Transverse colon (tissue), 4 donors: ENCODE data around the gene AMIGO3. TPM values are rescaled to one million over a fixed set of nuclear protein-coding genes. Genes with fewer than 3 reads are reported as not detected.
"Not testable (repeated sequence)": the region's sequence is repeated elsewhere in the genome, so short reads cannot be mapped to it uniquely, and the experiment has no call there.

Source experiments
- DNase-seq: peaks from one replicate; pipeline ENCODE4 v3.0.0-alpha.2; 2019
- H3K27ac ChIP-seq, 4 donors: fragments of 200-600 bp; sonication (generic); 2 replicates each; pipeline ENCODE4 v1.5.1; 2016 to 2018; ENCODE audit warnings: inconsistent platforms in 4 of 4
- H3K27me3 ChIP-seq: fragments of 200-600 bp; sonication (generic); 2 replicates; pipeline ENCODE4 v1.5.1; 2017; ENCODE audit warnings: inconsistent platforms
- H3K36me3 ChIP-seq, 4 donors: fragments of 200-600 bp; sonication (generic); 2 replicates each; pipeline ENCODE4 v1.5.1; 2017 to 2019; ENCODE audit warnings: inconsistent platforms in 4 of 4
- H3K4me1 ChIP-seq, 4 donors: fragments of 200-600 bp; sonication (generic); 2 replicates each; pipeline ENCODE4 v1.5.1; 2017 to 2020; ENCODE audit warnings: inconsistent platforms in 4 of 4
- H3K4me3 ChIP-seq, 4 donors: fragments of 200-600 bp; sonication (generic); 1 replicate in 1 of 4; 2 replicates in 3 of 4; pipeline versions ENCODE4 v1.5.1 to v1.6.1; 2017 to 2019; ENCODE audit warnings: inconsistent platforms in 4 of 4
- H3K9me3 ChIP-seq, 2 donors: fragments of 200-600 bp; sonication (generic); 2 replicates each; pipeline ENCODE4 v1.5.1; 2017 to 2019; ENCODE audit warnings: inconsistent platforms in 2 of 2
- CTCF ChIP-seq, 5 experiments: fragments of 200-600 bp in 3 of 5; fragments of 450-650 bp in 2 of 5; sonication (generic) in 3 of 5; IDR thresholded peaks; 1 replicate in 2 of 5; 2 replicates in 3 of 5; pipeline ENCODE4 v1.5.1; 2016 to 2017; ENCODE audit warnings: antibody characterized with exemption in 5 of 5, inconsistent platforms in 3 of 5, mild to moderate bottlenecking in 2 of 5, moderate library complexity in 1 of 5
- EP300 ChIP-seq: sonication (generic); formaldehyde crosslinking; IDR thresholded peaks from one replicate; pipeline ENCODE4 v1.6.1; 2017; ENCODE audit warnings: antibody characterized with exemption, low read depth
- POLR2A ChIP-seq: fragments of 450-650 bp; IDR thresholded peaks from one replicate; pipeline ENCODE4 v1.6.1; 2016; ENCODE audit warnings: antibody characterized with exemption, mild to moderate bottlenecking, moderate library complexity
- POLR2AphosphoS5 ChIP-seq, 3 donors: sonication (generic); formaldehyde crosslinking; IDR thresholded peaks; one replicate each; pipeline ENCODE4 v1.6.1; 2016; ENCODE audit warnings: antibody characterized with exemption in 3 of 3
- WGBS, 2 donors: methylation state at CpG; one replicate each; pipeline ENCODE4 v1.1.5; 2018; ENCODE audit warnings: low coverage in 1 of 2; 5-methylcytosine and 5-hydroxymethylcytosine counted together
- in situ Hi-C, 4 donors: fragments of 200-750 bp; cut with MboI; loops; one replicate each; pipeline versions ENCODE4 v1.15.0 to v1.15.1; 2017; ENCODE audit warnings: low sequenced_read_pairs in 3 of 4, low pct_ligation_motif_present in 1 of 4, low pct_unique_long_range_greater_than_20kb in 1 of 4
- intact Hi-C: fragments of 100-400 bp; cut with DNase I; formaldehyde crosslinking; loops from one replicate; pipeline ENCODE4 v1.15.1; 2023; ENCODE audit warnings: low total_unique reads
- total RNA-seq, 4 donors: library from RNA; depleted of rRNA; stranded (reverse); fragments of >200 nt; gene quantifications; one replicate each; pipeline ENCODE4 v1.1.0, GENCODE V29; 2016

The AMIGO3 gene
- total RNA-seq, 4 donors from 2014 or later = 0.68 to 0.79 TPM; not detected in 2

- Histone ChIP-seq H3K4me1 (peaks cover 0 to 14% (median 4%) of the 10 kb centered on the region in 4 donors), H3K27ac (no peak overlapping the region), H3K9me3 (no peaks in the 10 kb centered on the region), H3K27me3 (no peaks in the 10 kb centered on the region), H3K36me3 (peaks cover 0 to 9% (median 0%) of the 10 kb centered on the region in 4 donors), H3K4me3 (no peak overlapping the region)
- in situ Hi-C loops (no loop called here), intact Hi-C loops (no loop called here)
- DNase-seq = no peak
- no peak for TF ChIP-seq POLR2A
- no peak for TF ChIP-seq POLR2AphosphoS5 (IDR thresholded peaks at IDR 0.05)
- TF ChIP-seq CTCF (IDR thresholded peaks at IDR 0.05) = no peak
- TF ChIP-seq EP300 = no peak
- WGBS, 2 donors = 87% methylated on average over 4 of the region's 4 CpGs; no CpG with 5 or more reads in 1 of the 2 donors
These were observed 30.6 kb upstream of the AMIGO3 start for GRCh38 chr3:49750056-49750455.

GRCh38 chr3:49748874-49749273, 29.4 kb upstream of the AMIGO3 start:
- in situ Hi-C loops, intact Hi-C loops: not testable (repeated sequence)

GRCh38 chr3:49747792-49748480, 28.5 kb upstream of the AMIGO3 start:
- intact Hi-C loops = no loop called here

More at GRCh38 chr3:49748874-49749273, 29.4 kb upstream of the AMIGO3 start:
- H3K4me1 ChIP-seq, H3K9me3 ChIP-seq, H3K4me3 ChIP-seq, DNase-seq, H3K36me3 ChIP-seq, H3K27ac ChIP-seq, H3K27me3 ChIP-seq: not testable (repeated sequence)
- WGBS, 2 donors = 83 to 94% methylated on average over 1 to 5 of the region's 5 CpGs

GRCh38 chr3:49745986-49746385, 26.5 kb upstream of the AMIGO3 start:
- H3K4me1 ChIP-seq = no peaks in the 10 kb centered on the region
- intact Hi-C loops = no loop called here
- no peak overlapping the region for H3K27ac ChIP-seq
- 53 to 77% methylated on average over 2 of the region's 2 CpGs for WGBS, 2 donors
- no peak for DNase-seq
- peaks cover 0 to 9% (median 0%) of the 10 kb centered on the region in 4 donors for H3K36me3 ChIP-seq
- no peak for TF ChIP-seq CTCF (IDR thresholded peaks at IDR 0.05)
- in situ Hi-C loops = no loop called here
- no peak overlapping the region for H3K4me3 ChIP-seq
- no peaks in the 10 kb centered on the region for H3K9me3 ChIP-seq
- no peaks in the 10 kb centered on the region for H3K27me3 ChIP-seq

More at GRCh38 chr3:49747792-49748480, 28.5 kb upstream of the AMIGO3 start:
- Histone ChIP-seq H3K9me3 (no peaks in the 10 kb centered on the region), H3K36me3 (peaks cover 0 to 9% (median 0%) of the 10 kb centered on the region in 4 donors), H3K4me3 (no peak overlapping the region), H3K4me1 (no peaks in the 10 kb centered on the region), H3K27me3 (no peaks in the 10 kb centered on the region), H3K27ac (no peak overlapping the region)
- WGBS, 2 donors = 88% methylated on average over 13 of the region's 13 CpGs; no CpG with 5 or more reads in 1 of the 2 donors
- DNase-seq = no peak
- no peak for TF ChIP-seq CTCF (IDR thresholded peaks at IDR 0.05)
- TF ChIP-seq POLR2AphosphoS5 (IDR thresholded peaks at IDR 0.05) = no peak
- TF ChIP-seq EP300 = no peak
- no peak for TF ChIP-seq POLR2A
- in situ Hi-C loops = no loop called here

GRCh38 chr3:49740427-49740826, 20.9 kb upstream of the AMIGO3 start:
- H3K27ac ChIP-seq = no peak overlapping the region
- intact Hi-C loops (no loop called here), in situ Hi-C loops (no loop called here)
- H3K4me3 ChIP-seq = no peak overlapping the region
- TF ChIP-seq CTCF (IDR thresholded peaks at IDR 0.05) (no peak), POLR2AphosphoS5 (IDR thresholded peaks at IDR 0.05) (no peak), EP300 (no peak), POLR2A (no peak)
- H3K36me3 ChIP-seq = peaks cover 0 to 21% (median 5%) of the 10 kb centered on the region in 4 donors
- H3K4me1 ChIP-seq = no peaks in the 10 kb centered on the region
- H3K9me3 ChIP-seq = no peaks in the 10 kb centered on the region
- DNase-seq = no peak
- H3K27me3 ChIP-seq = no peaks in the 10 kb centered on the region
